ENCODE data around the gene IL15RA. TPM values are rescaled to one million over a fixed set of nuclear protein-coding genes. Genes with fewer than 3 reads are reported as not detected.

Gene IL15RA
- total and polyA plus RNA-seq, 4 donors = 6.6 to 10.7 (median 9.4) TPM

GRCh38 chr10:6019010-6019782, 41.9 kb upstream of the IL15RA start:
- TF ChIP-seq RAD21 (IDR thresholded peaks at IDR 0.05) = no peak
- no peak for TF ChIP-seq RXRA (IDR thresholded peaks at IDR 0.05)
- TF ChIP-seq REST (IDR thresholded peaks at IDR 0.05) = no peak
- TF ChIP-seq GABPA (IDR thresholded peaks at IDR 0.05 in 1 of 2, conservative IDR thresholded peaks at IDR 0.05 in 1 of 2) = no peak
- TF ChIP-seq ZBTB33 (IDR thresholded peaks at IDR 0.05) = no peak
- TF ChIP-seq MAX (IDR thresholded peaks at IDR 0.05) = no peak
- no peak for TF ChIP-seq ATF3 (IDR thresholded peaks at IDR 0.05)
- TF ChIP-seq JUND (IDR thresholded peaks at IDR 0.05) = no peak
- TF ChIP-seq FOXA2 (IDR thresholded peaks at IDR 0.05) = no peak
- TF ChIP-seq CTCF (IDR thresholded peaks at IDR 0.05; ENCODE audit: low read depth, low read length, missing input control) = no peak
- no peaks in the 10 kb centered on the region for H3K4me1 ChIP-seq (ENCODE audit: control insufficient read depth in 4 of 4, insufficient read depth in 4 of 4, low read length in 3 of 4)
- no peak overlapping the region for H3K9ac ChIP-seq (ENCODE audit: low read depth in 1 of 2, low read length in 2 of 2)
- peak overlapping the region; percentile 9 to 25 for H3K27ac ChIP-seq (ENCODE audit: low read depth in 1 of 2, low read length in 2 of 2)
- no peaks in the 10 kb centered on the region for H3K36me3 ChIP-seq (ENCODE audit: control insufficient read depth in 4 of 4, insufficient read depth in 3 of 4, low read depth in 1 of 4, low read length in 3 of 4)
- no peak for DNase-seq (ENCODE audit: low spot score)
- no peaks in the 10 kb centered on the region for H3K9me3 ChIP-seq (ENCODE audit: control insufficient read depth in 4 of 4, low read length in 3 of 4)
- 79% methylated on average over 6 of the region's 6 CpGs for WGBS
- H3K27me3 ChIP-seq (ENCODE audit: control insufficient read depth in 4 of 4, insufficient read depth in 4 of 4, low read length in 3 of 4) = no peaks in the 10 kb centered on the region
- H3K4me3 ChIP-seq (ENCODE audit: low read depth in 1 of 3, low read length in 3 of 3) = no peak overlapping the region

- Histone ChIP-seq H3K27me3 (ENCODE audit: control insufficient read depth in 4 of 4, insufficient read depth in 4 of 4, low read length in 3 of 4) (no peaks in the 10 kb centered on the region), H3K4me3 (ENCODE audit: low read depth in 1 of 3, low read length in 3 of 3) (no peak overlapping the region), H3K36me3 (ENCODE audit: control insufficient read depth in 4 of 4, insufficient read depth in 3 of 4, low read depth in 1 of 4, low read length in 3 of 4) (no peaks in the 10 kb centered on the region), H3K4me1 (ENCODE audit: control insufficient read depth in 4 of 4, insufficient read depth in 4 of 4, low read length in 3 of 4) (peaks cover 0 to 3% (median 0%) of the 10 kb centered on the region in 4 donors), H3K9me3 (ENCODE audit: control insufficient read depth in 4 of 4, low read length in 3 of 4) (no peaks in the 10 kb centered on the region), H3K9ac (ENCODE audit: low read depth in 1 of 2, low read length in 2 of 2) (no peak overlapping the region), H3K27ac (ENCODE audit: low read depth in 1 of 2, low read length in 2 of 2) (peak overlapping the region; percentile 25 to 52)
- 65% methylated on average over 5 of the region's 5 CpGs for WGBS
- TF ChIP-seq SP1 (IDR thresholded peaks at IDR 0.05) = peak; percentile 29
- peak in 1 of 2 donors; percentile 6 for TF ChIP-seq RXRA (IDR thresholded peaks at IDR 0.05)
- TF ChIP-seq NR2F2 (IDR thresholded peaks at IDR 0.05) = peak; percentile 90
- TF ChIP-seq JUND (IDR thresholded peaks at IDR 0.05) = no peak
- DNase-seq (ENCODE audit: low spot score) = no peak
Measured at GRCh38 chr10:6018422-6018821, 41.1 kb upstream of the IL15RA start.
